ENCODE measurements around the gene CRTC3.
"Not testable (repeated sequence)": the region's sequence is repeated elsewhere in the genome, so short reads cannot be mapped to it uniquely, and the experiment has no call there.

The CRTC3 gene

GRCh38 chr15:90680371-90680935, 150.7 kb downstream of the CRTC3 start:
- FAIRE-seq: no peak

DNA sequence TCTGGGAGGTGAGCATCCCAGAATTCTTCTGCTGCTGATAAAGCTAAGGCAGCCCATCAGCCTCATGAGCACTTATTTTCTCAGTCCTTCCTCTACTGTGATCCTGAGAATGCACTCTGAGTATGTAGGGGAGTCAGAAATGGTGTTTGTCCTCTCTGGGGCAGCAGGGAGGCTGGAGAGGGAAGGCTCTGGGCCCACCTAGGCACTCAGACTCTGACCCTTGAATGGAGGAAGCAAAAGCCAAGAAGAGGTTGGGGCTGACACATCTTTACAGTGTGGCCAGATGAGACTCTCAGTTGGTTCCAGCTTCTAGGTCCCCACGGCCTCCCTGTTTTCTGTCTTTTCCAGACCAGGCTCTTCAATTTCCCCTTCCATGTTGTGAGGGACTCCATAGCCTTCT, 151.3 kb downstream of the CRTC3 start:
- no peak for FAIRE-seq

DNA sequence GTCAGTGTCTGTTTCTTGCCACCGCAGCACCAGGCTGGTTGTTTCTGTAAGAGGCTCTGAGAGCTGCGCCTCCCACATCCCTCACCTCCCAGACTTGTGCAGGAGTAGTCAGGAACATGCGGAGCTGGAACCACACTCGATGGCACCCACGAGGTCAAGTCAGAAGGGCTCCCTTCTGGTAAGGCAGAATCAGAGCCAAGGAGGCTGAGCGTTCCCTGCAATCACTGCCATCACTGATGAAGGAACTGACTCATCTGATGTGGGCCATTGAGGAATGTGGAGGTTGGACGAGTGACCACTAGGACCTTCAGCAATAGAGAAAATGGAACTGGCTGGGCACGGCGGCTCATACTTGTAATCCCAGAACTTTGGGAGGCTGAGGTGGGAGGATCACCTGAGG, 151.8 kb downstream of the CRTC3 start:
- FAIRE-seq: no peak

DNA sequence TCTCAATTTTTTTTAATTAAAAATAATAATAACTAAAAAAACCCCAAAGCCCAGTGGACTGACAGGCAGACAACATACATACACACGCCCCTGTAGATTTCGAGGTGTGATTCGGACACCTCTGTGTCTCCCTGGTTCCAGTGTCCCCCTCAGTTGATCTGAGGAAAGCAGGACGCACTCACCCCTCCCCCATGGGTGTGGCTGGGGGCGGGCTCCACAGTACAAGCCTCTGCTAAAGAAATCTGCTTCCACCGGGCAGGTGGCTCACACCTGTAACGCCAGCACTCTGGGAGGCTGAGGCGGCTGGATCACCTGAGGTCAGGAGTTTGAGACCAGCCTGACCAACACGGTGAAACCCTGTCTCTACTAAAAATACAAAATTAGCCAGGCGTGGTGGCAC, 153.6 kb downstream of the CRTC3 start:
- no peak for FAIRE-seq

- no peak for FAIRE-seq
These were observed 154.2 kb downstream of the CRTC3 start for GRCh38 chr15:90683876-90684275.

DNA sequence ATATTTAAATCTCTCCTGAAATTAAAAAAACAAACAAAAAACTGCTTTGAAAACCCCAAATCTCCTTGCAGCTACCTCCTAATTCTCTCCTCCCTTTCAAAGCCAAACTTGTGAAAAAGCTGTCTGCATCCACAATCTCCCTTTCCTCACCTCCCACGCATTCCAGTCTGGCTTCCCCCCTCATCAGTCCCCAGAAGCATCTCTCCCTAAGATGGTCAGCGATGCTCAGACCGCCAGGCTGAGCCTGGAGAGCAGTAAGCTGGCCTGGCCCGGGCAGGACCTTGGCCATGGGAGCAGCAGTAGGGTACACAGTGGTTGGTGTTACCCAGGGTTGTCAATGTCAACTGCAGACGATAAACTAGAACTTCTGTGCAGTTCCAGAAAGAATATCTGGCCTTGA, 154.6 kb downstream of the CRTC3 start:
- no peak for FAIRE-seq

DNA sequence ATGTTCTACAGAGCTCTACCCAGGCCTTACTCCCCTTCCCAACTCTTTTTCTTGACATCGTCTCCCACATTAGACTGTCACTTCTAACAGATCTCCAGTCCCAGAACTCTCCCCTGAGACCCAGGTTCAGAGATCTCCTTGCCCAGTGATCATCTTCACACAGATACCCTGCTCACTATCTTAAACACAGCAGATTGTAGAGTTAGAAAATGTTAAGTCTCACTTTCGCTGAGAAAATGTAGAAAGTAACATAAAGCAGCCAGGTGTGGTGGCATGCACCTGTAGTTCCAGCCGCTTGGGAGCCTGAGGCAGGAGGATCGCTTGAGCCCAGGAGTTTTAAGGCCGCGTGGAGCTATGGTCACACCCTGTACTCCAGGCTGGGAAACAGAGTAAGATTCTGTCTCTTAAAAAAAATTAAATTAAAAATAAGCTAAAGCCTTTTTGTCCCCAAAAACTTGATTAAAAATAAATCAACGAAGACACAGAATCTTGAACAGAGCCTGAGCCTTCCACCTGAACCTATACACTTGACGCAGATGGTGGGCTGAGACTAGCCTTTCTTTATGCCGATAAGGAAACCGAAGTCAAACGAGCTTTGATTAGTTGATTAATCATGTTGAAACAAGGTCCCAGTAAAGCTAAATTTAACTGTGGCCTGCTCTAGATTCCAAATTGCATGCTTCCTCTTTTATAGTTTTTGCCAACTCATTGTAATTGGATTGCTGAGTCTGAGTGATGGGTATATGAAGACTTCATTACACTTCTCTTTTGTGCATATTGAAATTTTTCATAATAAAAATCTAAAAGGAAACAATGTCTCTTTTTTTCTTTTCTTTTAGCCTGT, 156.1 kb downstream of the CRTC3 start:
- FAIRE-seq: no peak

GRCh38 chr15:90686435-90687218, 156.9 kb downstream of the CRTC3 start:
- no peak for FAIRE-seq

DNA sequence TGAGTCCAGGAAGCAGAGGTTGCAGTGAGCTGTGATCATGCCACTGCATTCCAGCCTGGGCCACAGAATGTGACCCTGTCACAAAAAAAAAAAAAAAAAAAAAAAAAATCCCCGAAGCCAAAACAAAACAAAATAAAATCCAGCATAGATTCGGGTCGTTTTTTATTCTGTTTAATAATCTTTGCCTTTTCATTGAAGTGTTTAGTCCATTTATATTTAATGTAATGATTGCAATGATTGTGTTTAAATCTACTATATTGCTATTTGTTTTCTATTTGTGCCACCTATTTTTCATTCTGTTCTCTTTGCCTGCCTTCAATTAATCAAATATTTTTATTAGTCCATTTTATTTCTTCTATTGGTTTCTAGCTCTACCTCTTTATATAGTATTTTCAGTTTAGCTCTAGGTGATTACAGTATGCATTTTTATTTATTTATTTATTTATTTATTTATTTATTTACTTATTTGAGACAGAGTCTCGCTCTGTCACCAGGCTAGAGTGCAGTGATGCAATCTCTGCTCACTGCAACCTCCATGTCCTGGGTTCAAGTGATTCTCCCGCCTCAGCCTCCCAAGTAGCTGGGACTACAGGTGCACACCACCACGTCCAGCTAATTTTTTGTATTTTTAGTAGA, 159.7 kb downstream of the CRTC3 start:
- FAIRE-seq: not testable (repeated sequence)

DNA sequence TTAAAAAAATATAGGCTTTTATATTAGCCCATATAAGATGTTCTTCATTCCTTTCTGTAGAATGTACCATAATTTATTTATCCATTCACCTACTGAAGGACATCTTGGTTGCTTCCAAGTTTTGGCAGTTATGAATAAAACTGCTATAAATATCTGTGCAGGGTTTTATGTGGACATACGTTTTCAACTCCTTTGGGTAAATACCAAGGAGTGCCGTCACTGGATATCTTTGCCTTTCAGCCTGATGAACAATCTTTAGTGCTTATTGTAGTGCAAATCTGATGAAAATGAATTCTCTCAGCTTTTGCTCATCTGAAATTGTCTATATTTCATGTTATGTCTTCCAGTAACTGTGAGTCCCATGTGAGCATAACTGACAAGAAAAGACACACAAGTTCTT, 160.9 kb downstream of the CRTC3 start:
- no peak for FAIRE-seq

GRCh38 chr15:90691369-90691768, 161.6 kb downstream of the CRTC3 start:
- FAIRE-seq: no peak

DNA sequence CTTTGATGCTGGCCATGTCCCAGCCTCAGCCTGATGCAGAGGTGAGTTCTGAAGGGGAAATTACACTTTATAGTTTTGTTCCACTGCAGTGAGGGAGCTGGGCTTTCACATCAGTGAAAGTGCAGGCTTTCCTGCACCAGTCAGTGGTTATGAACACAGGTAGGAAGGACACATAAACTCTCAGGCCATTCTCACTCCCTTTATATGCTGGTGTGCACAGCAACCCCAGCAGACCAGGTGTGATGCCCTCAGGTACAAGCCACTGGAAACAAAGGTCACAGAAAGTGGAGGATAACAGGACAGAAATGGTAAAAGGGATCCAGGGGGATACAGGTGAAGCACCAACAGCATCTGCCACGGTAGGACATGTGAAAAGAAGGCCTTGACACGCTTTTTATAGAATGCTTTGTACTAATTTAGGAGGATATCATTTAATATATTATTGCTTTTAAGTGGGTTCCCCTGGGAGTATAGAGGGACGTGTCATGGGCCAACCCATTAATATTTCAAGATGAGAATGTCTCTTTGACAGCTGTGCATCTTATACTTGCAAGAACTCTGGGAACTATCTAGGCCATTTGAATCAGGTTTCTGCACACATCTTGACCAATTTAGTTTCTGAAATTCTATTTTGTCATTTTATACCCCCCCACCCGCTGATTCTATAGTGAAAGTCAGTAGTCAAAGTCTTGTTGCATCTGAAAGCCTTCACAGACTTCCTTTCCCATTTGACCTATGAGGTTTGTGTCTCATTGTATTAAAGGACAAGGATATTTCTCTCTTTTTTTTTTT, 162.5 kb downstream of the CRTC3 start:
- no peak for FAIRE-seq
